Fibroblast of villous mesenchyme (primary cell): ENCODE results near the gene ADGRD1. TPM values are rescaled to one million over a fixed set of nuclear protein-coding genes. Genes with fewer than 3 reads are reported as not detected.
"Not testable (repeated sequence)": the region's sequence is repeated elsewhere in the genome, so short reads cannot be mapped to it uniquely, and the experiment has no call there.

Source experiments
- DNase-seq: peaks from one replicate; pipeline ENCODE4 v3.0.0-alpha.2; 2010; ENCODE audit warnings: low read depth
- H3K4me3 ChIP-seq: 2 replicates; pipeline ENCODE4 v1.5.1; 2011; ENCODE audit warnings: low read depth, mild to moderate bottlenecking, low read length
- total RNA-seq: library from RNA; depleted of rRNA; stranded (reverse); fragments of >200 nt; gene quantifications from 2 replicates; pipeline ENCODE4 v1.2.3, GENCODE V29; 2012
- TF ChIP-seq, protein P1 (sequence below): IDR thresholded peaks from 2 replicates; pipeline ENCODE4 v1.5.1; 2012; ENCODE audit warnings: low read depth, mild to moderate bottlenecking, low read length; ENCODE audit not compliant: insufficient read depth

ADGRD1 gene
- total RNA-seq, 1 donor: under 0.01 TPM

DNA sequence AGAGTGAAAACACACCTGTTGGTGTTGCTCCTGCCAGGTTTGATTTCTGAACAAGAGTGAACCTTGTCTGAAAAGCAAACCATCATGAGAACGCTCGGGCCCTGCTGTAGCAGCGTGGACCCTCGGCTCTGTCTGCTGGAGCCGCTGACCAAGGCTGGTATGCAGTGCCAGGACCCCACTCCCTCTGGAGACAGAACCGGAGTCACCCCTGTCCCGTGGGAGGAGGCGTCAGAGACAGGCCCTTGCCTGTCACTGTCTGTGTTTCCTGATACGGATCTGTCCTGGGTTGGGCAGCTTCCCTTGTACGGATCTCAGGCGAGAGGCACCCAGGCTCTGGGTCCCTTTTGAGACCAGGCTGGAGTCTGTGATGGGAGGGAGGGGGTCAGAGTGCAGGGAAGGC is 111.6 kb downstream of the ADGRD1 start:
- no peak overlapping the region for H3K4me3 ChIP-seq
- TF ChIP-seq, protein P1, sequence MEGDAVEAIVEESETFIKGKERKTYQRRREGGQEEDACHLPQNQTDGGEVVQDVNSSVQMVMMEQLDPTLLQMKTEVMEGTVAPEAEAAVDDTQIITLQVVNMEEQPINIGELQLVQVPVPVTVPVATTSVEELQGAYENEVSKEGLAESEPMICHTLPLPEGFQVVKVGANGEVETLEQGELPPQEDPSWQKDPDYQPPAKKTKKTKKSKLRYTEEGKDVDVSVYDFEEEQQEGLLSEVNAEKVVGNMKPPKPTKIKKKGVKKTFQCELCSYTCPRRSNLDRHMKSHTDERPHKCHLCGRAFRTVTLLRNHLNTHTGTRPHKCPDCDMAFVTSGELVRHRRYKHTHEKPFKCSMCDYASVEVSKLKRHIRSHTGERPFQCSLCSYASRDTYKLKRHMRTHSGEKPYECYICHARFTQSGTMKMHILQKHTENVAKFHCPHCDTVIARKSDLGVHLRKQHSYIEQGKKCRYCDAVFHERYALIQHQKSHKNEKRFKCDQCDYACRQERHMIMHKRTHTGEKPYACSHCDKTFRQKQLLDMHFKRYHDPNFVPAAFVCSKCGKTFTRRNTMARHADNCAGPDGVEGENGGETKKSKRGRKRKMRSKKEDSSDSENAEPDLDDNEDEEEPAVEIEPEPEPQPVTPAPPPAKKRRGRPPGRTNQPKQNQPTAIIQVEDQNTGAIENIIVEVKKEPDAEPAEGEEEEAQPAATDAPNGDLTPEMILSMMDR: no peak
- DNase-seq: no peak

DNA sequence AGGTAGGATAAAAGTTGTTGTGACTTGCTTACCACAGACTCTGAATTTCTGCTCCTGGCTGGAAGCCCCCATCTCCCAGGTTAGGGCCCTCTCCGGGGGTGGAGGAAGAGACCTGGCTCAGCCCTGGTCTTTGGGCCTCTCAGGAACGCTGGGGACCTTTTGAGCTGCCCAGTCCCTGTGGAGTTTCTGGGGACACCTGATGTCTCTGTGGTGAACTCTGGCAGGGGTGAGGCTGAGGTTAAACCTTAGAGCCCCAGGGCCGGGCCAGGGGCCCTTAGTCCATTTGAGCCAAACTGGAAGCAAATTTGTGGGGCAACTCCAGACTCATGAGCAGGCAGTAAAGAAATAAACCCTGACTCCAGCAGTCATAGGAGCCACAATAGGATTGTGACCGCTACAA is 112.1 kb downstream of the ADGRD1 start:
- TF ChIP-seq, protein P1: no peak
- no peak for DNase-seq
- no peak overlapping the region for H3K4me3 ChIP-seq

- no peak for DNase-seq
- H3K4me3 ChIP-seq: no peak overlapping the region
- TF ChIP-seq, protein P1: no peak
These were observed 112.6 kb downstream of the ADGRD1 start for GRCh38 chr12:131066207-131066885.

GRCh38 chr12:131066886-131067490 is 113.3 kb downstream of the ADGRD1 start:
- DNase-seq: no peak
- TF ChIP-seq, protein P1: no peak
- no peak overlapping the region for H3K4me3 ChIP-seq

- no peak overlapping the region for H3K4me3 ChIP-seq
- TF ChIP-seq, protein P1: no peak
- no peak for DNase-seq
These were observed 114.5 kb downstream of the ADGRD1 start for GRCh38 chr12:131067981-131068851.

- DNase-seq, H3K4me3 ChIP-seq: not testable (repeated sequence)
These were observed 115.4 kb downstream of the ADGRD1 start for GRCh38 chr12:131068926-131069720.

GRCh38 chr12:131070136-131070535 is 116.4 kb downstream of the ADGRD1 start:
- not testable (repeated sequence) for H3K4me3 ChIP-seq, DNase-seq

DNA sequence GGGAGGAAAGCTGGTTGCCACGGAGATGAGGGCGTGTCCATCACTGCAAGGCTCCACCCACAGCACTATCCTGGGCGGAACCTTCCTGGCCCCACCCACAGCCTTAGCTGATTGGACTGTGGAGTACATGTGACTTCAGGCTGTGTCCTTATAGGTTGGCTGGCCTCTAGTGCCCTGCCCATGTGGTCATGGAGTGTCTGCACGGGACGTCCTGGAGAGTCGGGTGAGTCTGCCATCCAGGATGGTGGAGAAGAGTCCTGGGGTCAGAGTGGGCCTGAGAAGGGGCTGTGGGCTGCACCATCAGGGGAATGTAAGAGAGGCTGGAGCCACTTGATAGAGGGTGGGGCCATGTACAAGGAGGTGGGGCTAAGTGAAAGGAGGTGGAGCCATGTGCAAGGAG is 117.0 kb downstream of the ADGRD1 start:
- DNase-seq, H3K4me3 ChIP-seq: not testable (repeated sequence)

DNA sequence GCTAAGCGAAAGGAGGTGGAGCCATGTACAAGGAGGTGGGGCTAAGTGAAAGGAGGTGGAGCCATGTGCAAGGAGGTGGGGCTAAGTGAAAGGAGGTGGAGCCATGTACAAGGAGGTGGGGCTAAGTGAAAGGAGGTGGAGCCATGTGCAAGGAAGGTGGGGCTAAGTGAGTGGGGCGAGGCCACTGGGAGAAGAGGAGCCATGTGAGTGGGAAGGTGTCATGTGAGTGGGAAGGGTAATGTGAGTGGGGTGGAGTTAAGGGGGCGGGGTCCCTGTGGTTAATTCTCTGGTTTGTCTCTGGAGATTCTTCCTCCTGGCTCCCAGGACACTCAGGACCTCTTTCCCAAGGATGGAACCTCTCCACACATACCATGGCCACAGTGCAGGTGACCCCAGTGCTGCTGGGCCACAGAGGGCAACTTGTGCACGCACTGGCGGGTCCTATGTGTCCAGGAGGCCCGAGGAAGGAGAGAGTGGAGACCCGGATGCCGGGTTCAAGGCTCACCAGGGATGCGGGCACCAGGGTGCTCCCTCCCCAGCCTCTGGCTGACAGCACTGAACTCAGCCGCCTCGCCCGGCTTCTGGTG is 117.6 kb downstream of the ADGRD1 start:
- DNase-seq, H3K4me3 ChIP-seq: not testable (repeated sequence)

DNA sequence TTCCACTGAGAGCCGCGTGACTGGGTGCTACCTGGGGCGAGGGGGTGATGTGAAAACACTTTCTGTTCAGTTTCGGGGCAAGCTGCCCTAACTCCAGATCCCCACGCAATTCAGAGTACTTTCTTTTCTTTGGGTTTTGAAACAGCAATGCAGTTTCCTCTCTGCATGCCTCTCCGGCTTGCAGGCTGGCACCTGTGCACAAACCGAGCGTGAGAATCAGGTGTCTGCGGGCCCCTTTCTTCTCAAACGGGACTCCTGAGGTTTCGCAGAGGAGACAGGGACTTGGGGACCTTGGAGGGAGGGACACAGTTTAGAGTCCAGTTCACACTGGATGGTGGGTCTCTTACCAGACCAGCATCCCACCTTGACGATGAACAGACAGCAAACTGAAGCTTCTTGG is 118.2 kb downstream of the ADGRD1 start:
- not testable (repeated sequence) for H3K4me3 ChIP-seq, DNase-seq
